Sigmoid colon (tissue), 7 donors: ENCODE data around the gene LDLRAD4. TPM values are rescaled to one million over a fixed set of nuclear protein-coding genes. Genes with fewer than 3 reads are reported as not detected.

Experiments used
- DNase-seq: peaks from one replicate; pipeline ENCODE4 v3.0.0-alpha.2; 2019
- H3K27ac ChIP-seq, 4 donors: fragments of 200-600 bp; sonication (generic); one replicate each; pipeline ENCODE4 v1.5.1; 2016 to 2019; ENCODE audit warnings: mild to moderate bottlenecking in 1 of 4
- H3K27me3 ChIP-seq, 3 donors: fragments of 200-600 bp; sonication (generic); one replicate each; pipeline ENCODE4 v1.5.1; 2019; ENCODE audit warnings: mild to moderate bottlenecking in 1 of 3
- H3K36me3 ChIP-seq, 4 donors: fragments of 200-600 bp; sonication (generic); one replicate each; pipeline ENCODE4 v1.5.1; 2016 to 2019
- H3K4me1 ChIP-seq, 4 donors: fragments of 200-600 bp; sonication (generic); one replicate each; pipeline ENCODE4 v1.5.1; 2017 to 2019
- H3K4me3 ChIP-seq, 4 donors: fragments of 200-600 bp; sonication (generic); one replicate each; pipeline ENCODE4 v1.5.1; 2017 to 2019; ENCODE audit warnings: mild to moderate bottlenecking in 2 of 4, moderate library complexity in 1 of 4
- H3K9me3 ChIP-seq, 4 donors: fragments of 200-600 bp in 3 of 4; sonication (generic) in 3 of 4; one replicate each; pipeline versions ENCODE4 v1.5.1 to v1.6.1; 2013 to 2019
- EP300 ChIP-seq, 4 donors: sonication (generic); formaldehyde crosslinking; IDR thresholded peaks; one replicate each; pipeline ENCODE4 v1.6.1; 2017; ENCODE audit warnings: antibody characterized with exemption in 4 of 4
- POLR2A ChIP-seq, 2 donors: fragments of 450-650 bp; IDR thresholded peaks; one replicate each; pipeline ENCODE4 v1.6.1; 2016; ENCODE audit warnings: antibody characterized with exemption in 2 of 2, mild to moderate bottlenecking in 2 of 2, moderate library complexity in 2 of 2
- POLR2AphosphoS5 ChIP-seq, 4 donors: sonication (generic); formaldehyde crosslinking; IDR thresholded peaks; one replicate each; pipeline ENCODE4 v1.6.1; 2017; ENCODE audit warnings: antibody characterized with exemption in 4 of 4
- WGBS, 2 donors: extraction: QIAGEN DNeasy Blood & Tissue Kit; methylation state at CpG; one replicate each; pipeline ENCODE4 v1.1.7; 2013; 5-methylcytosine and 5-hydroxymethylcytosine counted together
- intact Hi-C: fragments of 100-400 bp; cut with DNase I; formaldehyde crosslinking; loops from one replicate; pipeline ENCODE4 v1.15.1; 2023
- polyA plus RNA-seq, 3 donors: library from polyadenylated mRNA; stranded (reverse); fragments of 200-250 nt; gene quantifications; one replicate each; pipeline ENCODE4 v1.2.3, GENCODE V29; 2013
- total RNA-seq, 4 donors: library from RNA; depleted of rRNA; stranded (reverse); fragments of >200 nt; gene quantifications; one replicate each; pipeline ENCODE4 v1.1.0, GENCODE V29; 2016
- TF ChIP-seq, protein P1 (sequence below), 4 experiments: fragments of 450-650 bp in 3 of 4; fragments of 200-600 bp in 1 of 4; IDR thresholded peaks; one replicate each; pipeline ENCODE4 v1.5.1; 2016 to 2019; ENCODE audit warnings: antibody characterized with exemption in 4 of 4, mild to moderate bottlenecking in 3 of 4, moderate library complexity in 2 of 4
- donor health status: healthy with polysubstance abuse.
- donor health status: Bipolar disorder and iron deficiency.
- donor health status: healthy.

LDLRAD4 gene
- total and polyA plus RNA-seq, 7 donors: 1.2 to 28.2 (median 17.2) TPM

DNA sequence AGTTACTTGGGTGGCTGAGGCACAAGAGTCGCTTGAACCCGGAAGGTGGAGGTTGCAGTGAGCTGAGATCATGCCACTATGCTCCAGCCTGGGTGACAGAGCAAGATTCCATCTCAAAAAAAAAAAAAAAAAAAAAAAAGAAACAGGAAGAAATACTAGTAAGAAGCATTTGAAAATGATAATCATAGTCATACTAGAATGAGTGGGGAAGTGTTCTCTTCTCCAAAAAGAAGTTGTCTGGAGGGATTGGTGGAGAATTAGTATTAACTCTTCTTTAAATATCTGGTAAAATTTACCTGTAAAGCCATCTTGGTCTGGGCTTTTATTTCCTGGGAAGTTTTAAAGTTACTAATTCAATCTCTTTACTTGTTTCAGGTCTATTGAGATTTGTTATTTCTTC is 376.0 kb downstream of the LDLRAD4 start:
- Histone ChIP-seq H3K27ac (no peak overlapping the region), H3K36me3 (no peaks in the 10 kb centered on the region), H3K4me1 (no peaks in the 10 kb centered on the region), H3K9me3 (peaks cover 8 to 15% (median 12%) of the 10 kb centered on the region in 4 donors), H3K4me3 (no peak overlapping the region), H3K27me3 (no peaks in the 10 kb centered on the region)
- 97% methylated on average over 2 of the region's 2 CpGs for WGBS, 2 donors
- DNase-seq: no peak
- intact Hi-C loops: no loop called here
- TF ChIP-seq POLR2AphosphoS5 (IDR thresholded peaks at IDR 0.05) (no peak), EP300 (IDR thresholded peaks at IDR 0.05) (no peak), POLR2A (IDR thresholded peaks at IDR 0.05) (no peak)
- TF ChIP-seq, protein P1, sequence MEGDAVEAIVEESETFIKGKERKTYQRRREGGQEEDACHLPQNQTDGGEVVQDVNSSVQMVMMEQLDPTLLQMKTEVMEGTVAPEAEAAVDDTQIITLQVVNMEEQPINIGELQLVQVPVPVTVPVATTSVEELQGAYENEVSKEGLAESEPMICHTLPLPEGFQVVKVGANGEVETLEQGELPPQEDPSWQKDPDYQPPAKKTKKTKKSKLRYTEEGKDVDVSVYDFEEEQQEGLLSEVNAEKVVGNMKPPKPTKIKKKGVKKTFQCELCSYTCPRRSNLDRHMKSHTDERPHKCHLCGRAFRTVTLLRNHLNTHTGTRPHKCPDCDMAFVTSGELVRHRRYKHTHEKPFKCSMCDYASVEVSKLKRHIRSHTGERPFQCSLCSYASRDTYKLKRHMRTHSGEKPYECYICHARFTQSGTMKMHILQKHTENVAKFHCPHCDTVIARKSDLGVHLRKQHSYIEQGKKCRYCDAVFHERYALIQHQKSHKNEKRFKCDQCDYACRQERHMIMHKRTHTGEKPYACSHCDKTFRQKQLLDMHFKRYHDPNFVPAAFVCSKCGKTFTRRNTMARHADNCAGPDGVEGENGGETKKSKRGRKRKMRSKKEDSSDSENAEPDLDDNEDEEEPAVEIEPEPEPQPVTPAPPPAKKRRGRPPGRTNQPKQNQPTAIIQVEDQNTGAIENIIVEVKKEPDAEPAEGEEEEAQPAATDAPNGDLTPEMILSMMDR (IDR thresholded peaks at IDR 0.05): no peak

DNA sequence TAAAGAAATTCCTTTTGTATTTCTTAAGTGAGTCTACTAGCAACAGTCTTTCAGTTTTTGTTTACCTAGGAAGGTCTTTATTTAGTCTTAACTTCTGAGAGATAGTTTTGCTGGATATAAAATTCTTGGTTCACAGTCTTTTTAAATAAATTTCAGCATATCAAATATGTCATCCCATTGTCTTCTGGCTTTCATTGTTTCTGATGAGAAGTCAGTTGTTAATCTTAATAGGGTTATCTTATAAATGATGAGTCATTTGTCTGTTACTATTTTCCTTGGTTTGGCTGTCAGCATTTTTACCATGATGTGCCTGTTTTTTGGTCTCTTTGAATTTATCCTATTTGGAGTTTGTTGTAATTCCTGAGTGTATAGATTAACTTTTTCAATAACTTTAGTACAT is 378.5 kb downstream of the LDLRAD4 start:
- no peak for DNase-seq
- Histone ChIP-seq H3K4me1 (no peaks in the 10 kb centered on the region), H3K27ac (no peak overlapping the region), H3K4me3 (no peak overlapping the region), H3K9me3 (peaks cover 8 to 15% (median 12%) of the 10 kb centered on the region in 4 donors), H3K36me3 (no peaks in the 10 kb centered on the region), H3K27me3 (no peaks in the 10 kb centered on the region)
- intact Hi-C loops: no loop called here
- TF ChIP-seq, protein P1 (IDR thresholded peaks at IDR 0.05): no peak
- no peak for TF ChIP-seq POLR2AphosphoS5 (IDR thresholded peaks at IDR 0.05)
- TF ChIP-seq POLR2A (IDR thresholded peaks at IDR 0.05): no peak
- TF ChIP-seq EP300 (IDR thresholded peaks at IDR 0.05): no peak

DNA sequence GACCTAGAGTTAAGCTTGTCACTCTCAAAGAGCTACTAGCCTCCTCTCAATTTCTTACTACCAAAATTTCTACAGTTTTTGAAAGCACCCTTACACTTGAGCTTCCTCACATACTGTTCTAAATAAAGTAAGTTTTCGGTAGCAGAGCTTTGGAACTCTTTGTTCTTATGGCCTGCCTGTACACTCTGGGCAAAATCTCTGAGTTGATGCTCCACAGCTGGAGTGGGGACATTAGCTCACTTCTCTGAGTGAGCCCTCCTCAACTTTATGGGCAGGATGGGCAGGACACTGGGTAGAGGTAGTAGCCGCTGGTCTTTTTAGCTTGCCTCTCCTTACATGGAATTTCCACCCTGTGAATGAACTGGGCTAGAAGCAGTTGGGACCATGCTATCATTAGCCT is 380.0 kb downstream of the LDLRAD4 start:
- H3K27me3 ChIP-seq: no peaks in the 10 kb centered on the region
- H3K9me3 ChIP-seq: peaks cover 8 to 15% (median 12%) of the 10 kb centered on the region in 4 donors
- peaks cover 0 to under 1% (median 0%) of the 10 kb centered on the region in 4 donors for H3K4me1 ChIP-seq
- H3K4me3 ChIP-seq: no peak overlapping the region
- no peak overlapping the region for H3K27ac ChIP-seq
- TF ChIP-seq EP300 (IDR thresholded peaks at IDR 0.05) (no peak), POLR2AphosphoS5 (IDR thresholded peaks at IDR 0.05) (no peak), POLR2A (IDR thresholded peaks at IDR 0.05) (no peak)
- TF ChIP-seq, protein P1 (IDR thresholded peaks at IDR 0.05): no peak
- intact Hi-C loops: no loop called here
- 98% methylated on average over 2 of the region's 2 CpGs for WGBS, 2 donors
- DNase-seq: no peak
- H3K36me3 ChIP-seq: no peaks in the 10 kb centered on the region

DNA sequence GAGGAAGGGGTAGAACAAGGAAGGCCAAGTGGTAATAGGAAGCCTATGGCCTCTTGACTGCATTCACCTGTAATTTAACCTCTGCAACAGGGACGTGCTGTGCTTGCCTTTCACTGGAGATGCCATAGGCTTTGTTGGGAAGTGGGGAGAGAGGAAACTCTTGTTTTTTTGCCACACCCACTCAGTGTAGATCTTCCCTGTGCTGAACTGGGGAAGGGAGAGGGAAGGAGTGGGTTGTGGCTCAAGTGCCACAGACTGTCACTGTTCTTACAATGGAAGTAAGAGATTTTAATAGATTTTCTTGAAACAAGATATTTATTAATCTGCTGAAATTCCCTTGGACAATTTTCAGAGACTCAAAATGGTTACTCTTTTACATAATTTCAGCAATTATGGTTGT is 380.5 kb downstream of the LDLRAD4 start:
- 89 to 94% methylated on average over 1 of the region's 1 CpG for WGBS, 2 donors
- peaks cover 0 to 5% (median 0%) of the 10 kb centered on the region in 4 donors for H3K4me1 ChIP-seq
- DNase-seq: no peak
- intact Hi-C loops: no loop called here
- no peak for TF ChIP-seq POLR2AphosphoS5 (IDR thresholded peaks at IDR 0.05)
- TF ChIP-seq EP300 (IDR thresholded peaks at IDR 0.05): no peak
- TF ChIP-seq, protein P1 (IDR thresholded peaks at IDR 0.05): no peak
- no peak for TF ChIP-seq POLR2A (IDR thresholded peaks at IDR 0.05)
- H3K36me3 ChIP-seq: no peaks in the 10 kb centered on the region
- no peak overlapping the region for H3K4me3 ChIP-seq
- peaks cover 8 to 15% (median 12%) of the 10 kb centered on the region in 4 donors for H3K9me3 ChIP-seq
- no peak overlapping the region for H3K27ac ChIP-seq
- no peaks in the 10 kb centered on the region for H3K27me3 ChIP-seq
